Panc1 (cell line): ENCODE data around the gene CISD1.

ENCODE experiments used
- CTCF ChIP-seq: fragments of 450-650 bp; IDR thresholded peaks from 2 replicates; pipeline ENCODE4 v1.5.1; 2017; ENCODE audit warnings: mild to moderate bottlenecking
- TCF7L2 ChIP-seq: IDR thresholded peaks from 2 replicates; pipeline ENCODE4 v1.6.1; 2011; ENCODE audit warnings: mild to moderate bottlenecking, low read depth, low read length, inconsistent platforms

- no peak for TF ChIP-seq CTCF
- TF ChIP-seq TCF7L2, result no peak
Measured at GRCh38 chr10:58322835-58323209, 53.9 kb downstream of the CISD1 start.
